ENCODE data around the gene OPCML. TPM values are rescaled to one million over a fixed set of nuclear protein-coding genes. Genes with fewer than 3 reads are reported as not detected.

OPCML gene
- total RNA-seq, 1 experiment from 2014 or later = not detected

GRCh38 chr11:132576706-132577105, 955.6 kb downstream of the OPCML start:
- Histone ChIP-seq H2AFZ (no peak overlapping the region), H3K4me2 (no peak overlapping the region), H3K27ac (no peak overlapping the region), H3K36me3 (ENCODE audit: low read depth) (no peaks in the 10 kb centered on the region), H3F3A (ENCODE audit: insufficient read depth, low read depth) (no peaks in the 10 kb centered on the region), H3K4me1 (replicated peaks; ENCODE audit: insufficient read depth) (no peaks in the 10 kb centered on the region), H3K79me2 (ENCODE audit: low read depth) (no peaks in the 10 kb centered on the region), H3K4me3 (no peak overlapping the region), H4K20me1 (ENCODE audit: insufficient read depth) (no peaks in the 10 kb centered on the region), H3K9me3 (ENCODE audit: insufficient read depth, low read depth) (no peaks in the 10 kb centered on the region), H3K27me3 (ENCODE audit: insufficient read depth, low read depth) (no peaks in the 10 kb centered on the region), H3K9me2 (ENCODE audit: insufficient read depth) (no peaks in the 10 kb centered on the region)
- no peak for DNase-seq
- TF ChIP-seq, protein P1, sequence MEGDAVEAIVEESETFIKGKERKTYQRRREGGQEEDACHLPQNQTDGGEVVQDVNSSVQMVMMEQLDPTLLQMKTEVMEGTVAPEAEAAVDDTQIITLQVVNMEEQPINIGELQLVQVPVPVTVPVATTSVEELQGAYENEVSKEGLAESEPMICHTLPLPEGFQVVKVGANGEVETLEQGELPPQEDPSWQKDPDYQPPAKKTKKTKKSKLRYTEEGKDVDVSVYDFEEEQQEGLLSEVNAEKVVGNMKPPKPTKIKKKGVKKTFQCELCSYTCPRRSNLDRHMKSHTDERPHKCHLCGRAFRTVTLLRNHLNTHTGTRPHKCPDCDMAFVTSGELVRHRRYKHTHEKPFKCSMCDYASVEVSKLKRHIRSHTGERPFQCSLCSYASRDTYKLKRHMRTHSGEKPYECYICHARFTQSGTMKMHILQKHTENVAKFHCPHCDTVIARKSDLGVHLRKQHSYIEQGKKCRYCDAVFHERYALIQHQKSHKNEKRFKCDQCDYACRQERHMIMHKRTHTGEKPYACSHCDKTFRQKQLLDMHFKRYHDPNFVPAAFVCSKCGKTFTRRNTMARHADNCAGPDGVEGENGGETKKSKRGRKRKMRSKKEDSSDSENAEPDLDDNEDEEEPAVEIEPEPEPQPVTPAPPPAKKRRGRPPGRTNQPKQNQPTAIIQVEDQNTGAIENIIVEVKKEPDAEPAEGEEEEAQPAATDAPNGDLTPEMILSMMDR (conservative IDR thresholded peaks at IDR 0.05) = no peak
- no peak for TF ChIP-seq EZH2 (IDR thresholded peaks at IDR 0.05; ENCODE audit: low read depth)
- ChIA-PET CTCF (no interaction called here), POLR2A (ENCODE audit: unreplicated experiment) (no interaction called here)
- BruUV-seq (replicated peaks) = no TSS peak
- intact Hi-C loops (cut with micrococcal nuclease; ENCODE audit: unreplicated experiment) = no loop called here

GRCh38 chr11:132564091-132564885, 968.0 kb downstream of the OPCML start:
- POLR2A ChIA-PET (ENCODE audit: unreplicated experiment) = no interaction called here
- BruUV-seq (replicated peaks) = no TSS peak

DNA sequence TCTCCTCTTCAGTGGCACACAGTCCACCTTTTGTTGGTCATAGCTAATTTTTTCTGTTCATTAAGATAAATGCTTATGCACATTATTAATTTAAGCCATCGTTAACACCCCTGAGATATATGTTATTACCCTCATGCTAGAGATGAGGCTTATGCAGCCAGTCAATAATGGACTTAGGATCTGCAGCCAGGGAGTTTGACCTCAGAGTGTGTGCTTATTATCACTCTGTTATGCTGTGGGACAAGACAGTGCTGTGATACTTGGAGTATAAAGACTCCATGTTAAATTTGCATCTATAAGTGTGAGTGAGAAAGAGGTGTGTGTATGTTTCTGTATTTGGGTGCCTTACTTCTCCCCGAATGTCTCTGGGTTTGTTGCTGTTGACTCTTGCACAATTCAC, 969.3 kb downstream of the OPCML start:
- Histone ChIP-seq H3K27me3 (ENCODE audit: insufficient read depth, low read depth) (no peaks in the 10 kb centered on the region), H3K4me2 (no peak overlapping the region), H3F3A (ENCODE audit: insufficient read depth, low read depth) (no peaks in the 10 kb centered on the region), H3K4me1 (replicated peaks; ENCODE audit: insufficient read depth) (no peaks in the 10 kb centered on the region), H2AFZ (no peak overlapping the region), H3K9me2 (ENCODE audit: insufficient read depth) (no peaks in the 10 kb centered on the region), H3K9me3 (ENCODE audit: insufficient read depth, low read depth) (no peaks in the 10 kb centered on the region), H3K36me3 (ENCODE audit: low read depth) (no peaks in the 10 kb centered on the region), H4K20me1 (ENCODE audit: insufficient read depth) (no peaks in the 10 kb centered on the region; the same call in 1 of the 2 replicates), H3K27ac (no peak overlapping the region), H3K79me2 (ENCODE audit: low read depth) (no peaks in the 10 kb centered on the region), H3K4me3 (no peak overlapping the region)
- intact Hi-C loops (cut with micrococcal nuclease; ENCODE audit: unreplicated experiment) = no loop called here
- ChIA-PET POLR2A (ENCODE audit: unreplicated experiment) (no interaction called here), CTCF (no interaction called here)
- no peak for TF ChIP-seq EZH2 (IDR thresholded peaks at IDR 0.05; ENCODE audit: low read depth)
- TF ChIP-seq, protein P1 (conservative IDR thresholded peaks at IDR 0.05) = no peak
- no peak for DNase-seq
- BruUV-seq (replicated peaks) = no TSS peak

More at GRCh38 chr11:132564091-132564885, 968.0 kb downstream of the OPCML start:
- no peaks in the 10 kb centered on the region for H3K9me2 ChIP-seq (ENCODE audit: insufficient read depth)
- TF ChIP-seq, protein P1 (conservative IDR thresholded peaks at IDR 0.05) = no peak
- no peak for TF ChIP-seq EZH2 (IDR thresholded peaks at IDR 0.05; ENCODE audit: low read depth)
- H3K27ac ChIP-seq = no peak overlapping the region
- CTCF ChIA-PET = no interaction called here
- no peaks in the 10 kb centered on the region for H3K9me3 ChIP-seq (ENCODE audit: insufficient read depth, low read depth)
- no peaks in the 10 kb centered on the region for H3K79me2 ChIP-seq (ENCODE audit: low read depth)
- no peak for DNase-seq
- H3K4me2 ChIP-seq = no peak overlapping the region
- H3K4me1 ChIP-seq (replicated peaks; ENCODE audit: insufficient read depth) = no peaks in the 10 kb centered on the region
- no peaks in the 10 kb centered on the region for H3K36me3 ChIP-seq (ENCODE audit: low read depth)
- H4K20me1 ChIP-seq (ENCODE audit: insufficient read depth) = no peaks in the 10 kb centered on the region; the same call in 1 of the 2 replicates
- intact Hi-C loops (cut with micrococcal nuclease; ENCODE audit: unreplicated experiment) = no loop called here
- no peaks in the 10 kb centered on the region; the same call in 1 of the 2 replicates for H3K27me3 ChIP-seq (ENCODE audit: insufficient read depth, low read depth)
- H3K4me3 ChIP-seq = no peak overlapping the region
- no peak overlapping the region for H2AFZ ChIP-seq
- no peaks in the 10 kb centered on the region for H3F3A ChIP-seq (ENCODE audit: insufficient read depth, low read depth)

All from PC-9 (cell line).